Mucosa of descending colon (tissue), 3 donors: ENCODE measurements around the gene MRPL23. TPM values are rescaled to one million over a fixed set of nuclear protein-coding genes. Genes with fewer than 3 reads are reported as not detected.
A peak's percentile ranks its signal among the peaks of the same experiment; 100 is the strongest.

Experiments used
- ATAC-seq: fragments of 200-7000 bp; cut with Tn5 transposase; one replicate; pipeline ENCODE4 v1.9.1; 2020; ENCODE audit warnings: mild to moderate bottlenecking, moderate library complexity
- DNase-seq, 3 donors: peaks; one replicate each; pipeline ENCODE4 v3.0.0-alpha.2; 2020
- H3K36me3 ChIP-seq: fragments of 200-600 bp; one replicate; pipeline ENCODE4 v1.8.0; 2021; ENCODE audit warnings: low read depth, mild to moderate bottlenecking
- H3K4me1 ChIP-seq: fragments of 200-600 bp; one replicate; pipeline ENCODE4 v1.8.0; 2021; ENCODE audit warnings: low read depth, mild to moderate bottlenecking
- H3K4me3 ChIP-seq: fragments of 200-600 bp; one replicate; pipeline ENCODE4 v1.8.0; 2021; ENCODE audit warnings: mild to moderate bottlenecking
- H3K9me3 ChIP-seq: fragments of 200-600 bp; one replicate; pipeline ENCODE4 v1.8.0; 2021; ENCODE audit warnings: mild to moderate bottlenecking
- intact Hi-C, 2 donors: fragments of 100-400 bp; cut with DNase I in 1 of 2; cut with micrococcal nuclease in 1 of 2; formaldehyde crosslinking; loops; one replicate each; pipeline versions ENCODE4 v1.11.0 to v1.11.1; 2022; cut with DNase I, micrococcal nuclease
- long read RNA-seq, 2 donors: library from polyadenylated mRNA; unstranded; transcript quantifications; one replicate each; pipeline ENCODE4 v2.0.0, GENCODE V29; 2019 to 2021
- total RNA-seq, 3 donors: library from RNA; stranded (reverse); fragmentation: NEBNext Ultra II Directional in 2 of 3; extraction: Animal tissue kit (Norgen Biotek cat#: 25700) in 2 of 3; gene quantifications; one replicate each; pipeline versions ENCODE4 v1.2.1 to v1.2.4, GENCODE V29; 2021 to 2023
- TF ChIP-seq, protein P1 (sequence below): fragments of 200-600 bp; IDR thresholded peaks from one replicate; pipeline ENCODE4 v1.8.0; 2022; ENCODE audit warnings: antibody characterized with exemption, mild to moderate bottlenecking
- donor health status: DM: no; HTN: no; CAD: no; lungs with moderate emphysema.
- donor health status: DM: no; HTN: no; CAD: no.
- donor health status: DM: no; HTN: yes; CAD: no.

The MRPL23 gene
- 100 to 1,000 TPM in 1 of 3 donors, 10 to 100 TPM in 2; 42.5 to 105 (median 56.1) TPM for total RNA-seq
- long read RNA-seq, donor 1, transcript MRPL23-205 (5 exons, 736 nt) = major isoform, 23 of 29 reads
- long read RNA-seq, donor 1, partial matches to known transcripts = 2 of 29 reads
- long read RNA-seq, donor 1, other reads (novel, unspliced or antisense) = 2 of 29 reads
- long read RNA-seq, donor 2, transcript MRPL23-205 (5 exons, 736 nt) = major isoform, 37 of 48 reads
- long read RNA-seq, donor 2, partial matches to known transcripts = 8 of 48 reads
- long read RNA-seq, donor 2, other reads (novel, unspliced or antisense) = 3 of 48 reads

GRCh38 chr11:1946812-1947484, at the start of gene MRPL23:
TSS of gene MRPL23 (plus strand) at chr11:1947332. CDS start at chr11:1947363, 31 bp downstream.
- Histone ChIP-seq H3K9me3 (no peaks in the 10 kb centered on the region), H3K36me3 (no peaks in the 10 kb centered on the region), H3K4me3 (no peak within 1 kb of the TSS), H3K4me1 (no peaks in the 10 kb centered on the region)
- intact Hi-C loops = no loop called here
- peak; percentile 93 for ATAC-seq
- peak in 1 of 3 donors; percentile 28 for DNase-seq
- TF ChIP-seq, protein P1, sequence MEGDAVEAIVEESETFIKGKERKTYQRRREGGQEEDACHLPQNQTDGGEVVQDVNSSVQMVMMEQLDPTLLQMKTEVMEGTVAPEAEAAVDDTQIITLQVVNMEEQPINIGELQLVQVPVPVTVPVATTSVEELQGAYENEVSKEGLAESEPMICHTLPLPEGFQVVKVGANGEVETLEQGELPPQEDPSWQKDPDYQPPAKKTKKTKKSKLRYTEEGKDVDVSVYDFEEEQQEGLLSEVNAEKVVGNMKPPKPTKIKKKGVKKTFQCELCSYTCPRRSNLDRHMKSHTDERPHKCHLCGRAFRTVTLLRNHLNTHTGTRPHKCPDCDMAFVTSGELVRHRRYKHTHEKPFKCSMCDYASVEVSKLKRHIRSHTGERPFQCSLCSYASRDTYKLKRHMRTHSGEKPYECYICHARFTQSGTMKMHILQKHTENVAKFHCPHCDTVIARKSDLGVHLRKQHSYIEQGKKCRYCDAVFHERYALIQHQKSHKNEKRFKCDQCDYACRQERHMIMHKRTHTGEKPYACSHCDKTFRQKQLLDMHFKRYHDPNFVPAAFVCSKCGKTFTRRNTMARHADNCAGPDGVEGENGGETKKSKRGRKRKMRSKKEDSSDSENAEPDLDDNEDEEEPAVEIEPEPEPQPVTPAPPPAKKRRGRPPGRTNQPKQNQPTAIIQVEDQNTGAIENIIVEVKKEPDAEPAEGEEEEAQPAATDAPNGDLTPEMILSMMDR = no peak

GRCh38 chr11:1899090-1899489, 48.0 kb upstream of the MRPL23 start:
- Histone ChIP-seq H3K9me3 (no peaks in the 10 kb centered on the region), H3K36me3 (no peaks in the 10 kb centered on the region), H3K4me3 (no peak overlapping the region), H3K4me1 (no peaks in the 10 kb centered on the region)
- intact Hi-C loops = loop anchor here in 1 of 2 donors (5.0 kb wide), 1 partner anchor 43 kb away; no protein-coding TSS in a partner anchor
- no peak for ATAC-seq
- TF ChIP-seq, protein P1 = no peak
- no peak for DNase-seq

DNA sequence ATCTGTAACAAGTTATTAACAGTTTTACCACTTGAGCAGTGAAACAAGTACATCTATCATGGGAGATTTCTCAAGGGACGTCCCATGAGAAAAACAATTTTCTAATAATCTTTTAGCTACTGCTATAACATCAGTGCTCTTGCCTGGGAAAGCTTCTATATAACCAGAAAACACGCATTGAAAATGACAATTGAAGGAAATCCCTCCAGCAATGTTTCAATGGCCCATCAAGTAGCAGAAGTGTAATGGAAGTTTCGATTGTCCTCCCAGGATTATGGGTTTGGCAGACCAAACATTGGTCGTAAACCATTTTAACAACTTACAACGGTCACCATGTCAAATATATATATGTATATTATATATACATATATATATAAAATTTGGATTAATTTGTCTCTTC, 47.4 kb upstream of the MRPL23 start:
- Histone ChIP-seq H3K9me3 (no peaks in the 10 kb centered on the region), H3K36me3 (no peaks in the 10 kb centered on the region), H3K4me1 (no peaks in the 10 kb centered on the region), H3K4me3 (no peak overlapping the region)
- intact Hi-C loops = loop anchor here in 1 of 2 donors (5.0 kb wide), 1 partner anchor 43 kb away; no protein-coding TSS in a partner anchor
- no peak for ATAC-seq
- no peak for DNase-seq
- TF ChIP-seq, protein P1 = no peak

DNA sequence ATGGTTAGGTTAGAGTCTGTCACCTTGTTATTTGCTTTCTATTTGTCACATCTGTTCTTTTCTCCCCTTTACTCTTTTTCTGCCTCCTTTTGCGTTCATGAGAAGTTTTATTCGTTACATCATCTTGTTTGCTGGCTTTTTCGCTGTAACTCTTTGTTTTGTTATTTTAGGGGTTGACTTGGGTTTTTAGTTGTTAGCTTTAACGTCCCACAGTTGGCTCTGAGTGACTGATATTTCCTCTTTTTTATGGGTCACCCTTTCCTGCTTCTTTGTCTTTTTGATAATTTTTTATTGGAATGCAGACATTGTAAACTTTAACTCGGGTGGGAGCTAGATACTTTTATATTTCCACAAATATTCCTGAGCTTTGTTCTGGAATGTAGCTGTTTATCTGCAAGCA, 41.0 kb upstream of the MRPL23 start:
- no peaks in the 10 kb centered on the region for H3K9me3 ChIP-seq
- ATAC-seq (no peak), DNase-seq (no peak)

GRCh38 chr11:1906611-1907423, 40.3 kb upstream of the MRPL23 start:
- H3K4me1 ChIP-seq = no peaks in the 10 kb centered on the region
- TF ChIP-seq, protein P1 = no peak
- no peaks in the 10 kb centered on the region for H3K9me3 ChIP-seq
- DNase-seq (no peak), ATAC-seq (no peak)
- no peaks in the 10 kb centered on the region for H3K36me3 ChIP-seq
- intact Hi-C loops = no loop called here
- no peak overlapping the region for H3K4me3 ChIP-seq

More for the DNA sequence above, 41.0 kb upstream of the MRPL23 start:
- TF ChIP-seq, protein P1 = no peak
- intact Hi-C loops = no loop called here
- H3K36me3 ChIP-seq = no peaks in the 10 kb centered on the region
- H3K4me3 ChIP-seq = no peak overlapping the region
- no peaks in the 10 kb centered on the region for H3K4me1 ChIP-seq
